Parathyroid adenoma (tissue), 2 donors: ENCODE data around the gene CLDN20.
A peak's percentile ranks its signal among the peaks of the same experiment; 100 is the strongest.

ENCODE experiments used
- H2AFZ ChIP-seq: fragments of 300-600 bp; sonication (generic); one replicate; pipeline ENCODE4 v1.7.0; 2017; ENCODE audit warnings: antibody characterized with exemption, mild to moderate bottlenecking
- H3K27ac ChIP-seq: fragments of 300-600 bp; sonication (generic); one replicate; pipeline ENCODE4 v1.7.0; 2017
- H3K27me3 ChIP-seq: fragments of 300-600 bp; sonication (generic); one replicate; pipeline ENCODE4 v1.7.0; 2017; ENCODE audit warnings: low read length; ENCODE audit not compliant: control insufficient read depth, insufficient read depth
- H3K36me3 ChIP-seq: fragments of 300-600 bp; sonication (generic); one replicate; pipeline ENCODE4 v1.7.0; 2017; ENCODE audit warnings: low read length; ENCODE audit not compliant: control insufficient read depth, insufficient read depth
- H3K4me1 ChIP-seq: fragments of 300-600 bp; sonication (generic); one replicate; pipeline ENCODE4 v1.7.0; 2017; ENCODE audit warnings: control low read depth
- H3K4me2 ChIP-seq: fragments of 300-600 bp; sonication (generic); one replicate; pipeline ENCODE4 v1.7.0; 2017; ENCODE audit warnings: low read length
- H3K4me3 ChIP-seq: fragments of 300-600 bp; sonication (generic); one replicate; pipeline ENCODE4 v1.7.0; 2017; ENCODE audit warnings: low read depth, low read length
- H3K79me2 ChIP-seq: fragments of 300-600 bp; sonication (generic); one replicate; pipeline ENCODE4 v1.7.0; 2017; ENCODE audit warnings: control low read depth
- H3K9ac ChIP-seq: fragments of 300-600 bp; sonication (generic); one replicate; pipeline ENCODE4 v1.7.0; 2017; ENCODE audit warnings: mild to moderate bottlenecking
- H3K9me3 ChIP-seq: fragments of 300-600 bp; sonication (generic); one replicate; pipeline ENCODE4 v1.7.0; 2017; ENCODE audit warnings: low read length; ENCODE audit not compliant: control insufficient read depth
- CTCF ChIP-seq: fragments of 300-600 bp; sonication (generic); IDR thresholded peaks from one replicate; pipeline ENCODE4 v1.7.0; 2017; ENCODE audit warnings: antibody characterized with exemption, mild to moderate bottlenecking
- donor health status: primary hyperparathyroidism.

CLDN20 gene

GRCh38 chr6:155313602-155314091 lies 49.8 kb downstream of the CLDN20 start:
- H3K4me1 ChIP-seq, result no peaks in the 10 kb centered on the region
- peak overlapping the region; percentile 92 for H3K4me3 ChIP-seq
- H3K9me3 ChIP-seq, result no peaks in the 10 kb centered on the region
- H3K4me2 ChIP-seq, result peak overlapping the region; percentile 94
- H3K27me3 ChIP-seq, result no peaks in the 10 kb centered on the region
- H3K9ac ChIP-seq, result peak overlapping the region; percentile 50
- H3K27ac ChIP-seq, result peak overlapping the region; percentile 70
- H2AFZ ChIP-seq, result peak overlapping the region; percentile 98
- no peak for TF ChIP-seq CTCF
- no peaks in the 10 kb centered on the region for H3K36me3 ChIP-seq
- H3K79me2 ChIP-seq, result no peaks in the 10 kb centered on the region

GRCh38 chr6:155314092-155314772 lies 50.4 kb downstream of the CLDN20 start, which contains the start of gene TFB1M:
TFB1M (minus strand) TSS chr6:155314484; CDS start chr6:155314428, 56 bp downstream.
- peak within 1 kb of the TSS; percentile 92 for H3K4me3 ChIP-seq
- no peaks in the 10 kb centered on the region for H3K79me2 ChIP-seq
- H3K27me3 ChIP-seq, result no peaks in the 10 kb centered on the region
- peak within 1 kb of the TSS; percentile 94 for H3K4me2 ChIP-seq
- peak within 1 kb of the TSS; percentile 70 for H3K27ac ChIP-seq
- no peaks in the 10 kb centered on the region for H3K9me3 ChIP-seq
- H3K4me1 ChIP-seq, result no peaks in the 10 kb centered on the region
- H2AFZ ChIP-seq, result peak within 1 kb of the TSS; percentile 98
- H3K36me3 ChIP-seq, result no peaks in the 10 kb centered on the region
- H3K9ac ChIP-seq, result peak within 1 kb of the TSS; percentile 50
- no peak for TF ChIP-seq CTCF

GRCh38 chr6:155314773-155315515 lies 51.1 kb downstream of the CLDN20 start:
- no peaks in the 10 kb centered on the region for H3K4me1 ChIP-seq
- peak overlapping the region; percentile 70 for H3K27ac ChIP-seq
- peak overlapping the region; percentile 16 for H3K9ac ChIP-seq
- H3K9me3 ChIP-seq, result no peaks in the 10 kb centered on the region
- no peak for TF ChIP-seq CTCF
- no peaks in the 10 kb centered on the region for H3K36me3 ChIP-seq
- H3K27me3 ChIP-seq, result no peaks in the 10 kb centered on the region
- H2AFZ ChIP-seq, result peak overlapping the region; percentile 98
- H3K4me3 ChIP-seq, result peak overlapping the region; percentile 92
- no peaks in the 10 kb centered on the region for H3K79me2 ChIP-seq
- peak overlapping the region; percentile 94 for H3K4me2 ChIP-seq

- peak overlapping the region; percentile 94 for H3K4me2 ChIP-seq
- no peaks in the 10 kb centered on the region for H3K27me3 ChIP-seq
- no peaks in the 10 kb centered on the region for H3K79me2 ChIP-seq
- H3K9ac ChIP-seq, result no peak overlapping the region
- no peak for TF ChIP-seq CTCF
- H3K27ac ChIP-seq, result peak overlapping the region; percentile 70
- H2AFZ ChIP-seq, result peak overlapping the region; percentile 98
- no peaks in the 10 kb centered on the region for H3K36me3 ChIP-seq
- no peaks in the 10 kb centered on the region for H3K9me3 ChIP-seq
- peak overlapping the region; percentile 92 for H3K4me3 ChIP-seq
- H3K4me1 ChIP-seq, result no peaks in the 10 kb centered on the region
Measured at GRCh38 chr6:155315516-155315871, 51.7 kb downstream of the CLDN20 start.
